ENCODE data around the gene SIRT3.
A peak's percentile ranks its signal among the peaks of the same experiment; 100 is the strongest.

SIRT3 gene

GRCh38 chr11:261624-262023 lies 25.5 kb upstream of the SIRT3 start:
- no peak for DNase-seq (ENCODE audit: low read depth in 1 of 2, low spot score in 1 of 2)
- H3K27me3 ChIP-seq (ENCODE audit: insufficient read depth, poor library complexity, severe bottlenecking), result no peaks in the 10 kb centered on the region
- no peak overlapping the region for H3K4me3 ChIP-seq (replicated peaks; ENCODE audit: insufficient read depth, low read length)
- TF ChIP-seq CTCF (IDR thresholded peaks at IDR 0.05; ENCODE audit: insufficient read depth, low read length) (no peak), SPI1 (IDR thresholded peaks at IDR 0.05; ENCODE audit: borderline replicate concordance, low read depth) (no peak), GABPA (IDR thresholded peaks at IDR 0.05; ENCODE audit: low read depth) (no peak), POLR2AphosphoS5 (IDR thresholded peaks at IDR 0.05; ENCODE audit: low read depth) (no peak)
- no peak overlapping the region for H3K27ac ChIP-seq (replicated peaks)

DNA sequence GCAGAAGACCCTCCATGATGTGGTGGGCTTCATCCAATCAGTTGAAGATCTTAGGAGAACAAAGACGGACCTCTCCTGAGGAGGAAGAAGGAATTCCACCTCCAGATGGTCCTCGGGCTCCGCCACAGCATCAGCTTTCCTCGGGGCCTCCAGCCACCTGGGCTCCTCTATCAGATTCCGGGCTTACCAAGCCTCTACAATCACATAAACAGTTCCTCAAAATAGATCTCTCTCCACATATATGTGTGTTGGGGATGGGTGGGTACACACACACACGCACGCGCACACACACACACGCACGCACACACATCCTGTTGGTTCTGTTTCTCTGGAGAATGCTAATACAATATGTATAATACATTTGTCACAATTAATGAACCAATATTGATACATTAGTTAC lies 23.3 kb upstream of the SIRT3 start:
- TF ChIP-seq POLR2AphosphoS5 (IDR thresholded peaks at IDR 0.05; ENCODE audit: low read depth) (no peak), CTCF (IDR thresholded peaks at IDR 0.05; ENCODE audit: insufficient read depth, low read length) (no peak), GABPA (IDR thresholded peaks at IDR 0.05; ENCODE audit: low read depth) (no peak), SPI1 (IDR thresholded peaks at IDR 0.05; ENCODE audit: borderline replicate concordance, low read depth) (peak; percentile 50; the same call in 1 of the 2 replicates)
- TF ChIP-seq, protein P1, sequence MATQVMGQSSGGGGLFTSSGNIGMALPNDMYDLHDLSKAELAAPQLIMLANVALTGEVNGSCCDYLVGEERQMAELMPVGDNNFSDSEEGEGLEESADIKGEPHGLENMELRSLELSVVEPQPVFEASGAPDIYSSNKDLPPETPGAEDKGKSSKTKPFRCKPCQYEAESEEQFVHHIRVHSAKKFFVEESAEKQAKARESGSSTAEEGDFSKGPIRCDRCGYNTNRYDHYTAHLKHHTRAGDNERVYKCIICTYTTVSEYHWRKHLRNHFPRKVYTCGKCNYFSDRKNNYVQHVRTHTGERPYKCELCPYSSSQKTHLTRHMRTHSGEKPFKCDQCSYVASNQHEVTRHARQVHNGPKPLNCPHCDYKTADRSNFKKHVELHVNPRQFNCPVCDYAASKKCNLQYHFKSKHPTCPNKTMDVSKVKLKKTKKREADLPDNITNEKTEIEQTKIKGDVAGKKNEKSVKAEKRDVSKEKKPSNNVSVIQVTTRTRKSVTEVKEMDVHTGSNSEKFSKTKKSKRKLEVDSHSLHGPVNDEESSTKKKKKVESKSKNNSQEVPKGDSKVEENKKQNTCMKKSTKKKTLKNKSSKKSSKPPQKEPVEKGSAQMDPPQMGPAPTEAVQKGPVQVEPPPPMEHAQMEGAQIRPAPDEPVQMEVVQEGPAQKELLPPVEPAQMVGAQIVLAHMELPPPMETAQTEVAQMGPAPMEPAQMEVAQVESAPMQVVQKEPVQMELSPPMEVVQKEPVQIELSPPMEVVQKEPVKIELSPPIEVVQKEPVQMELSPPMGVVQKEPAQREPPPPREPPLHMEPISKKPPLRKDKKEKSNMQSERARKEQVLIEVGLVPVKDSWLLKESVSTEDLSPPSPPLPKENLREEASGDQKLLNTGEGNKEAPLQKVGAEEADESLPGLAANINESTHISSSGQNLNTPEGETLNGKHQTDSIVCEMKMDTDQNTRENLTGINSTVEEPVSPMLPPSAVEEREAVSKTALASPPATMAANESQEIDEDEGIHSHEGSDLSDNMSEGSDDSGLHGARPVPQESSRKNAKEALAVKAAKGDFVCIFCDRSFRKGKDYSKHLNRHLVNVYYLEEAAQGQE (IDR thresholded peaks at IDR 0.05; ENCODE audit: insufficient replicate concordance, low read depth), result no peak
- Histone ChIP-seq H3K27ac (replicated peaks) (no peak overlapping the region), H3K4me3 (replicated peaks; ENCODE audit: insufficient read depth, low read length) (no peak overlapping the region), H3K27me3 (ENCODE audit: insufficient read depth, poor library complexity, severe bottlenecking) (no peaks in the 10 kb centered on the region)
- no peak for DNase-seq (ENCODE audit: low read depth in 1 of 2, low spot score in 1 of 2)

DNA sequence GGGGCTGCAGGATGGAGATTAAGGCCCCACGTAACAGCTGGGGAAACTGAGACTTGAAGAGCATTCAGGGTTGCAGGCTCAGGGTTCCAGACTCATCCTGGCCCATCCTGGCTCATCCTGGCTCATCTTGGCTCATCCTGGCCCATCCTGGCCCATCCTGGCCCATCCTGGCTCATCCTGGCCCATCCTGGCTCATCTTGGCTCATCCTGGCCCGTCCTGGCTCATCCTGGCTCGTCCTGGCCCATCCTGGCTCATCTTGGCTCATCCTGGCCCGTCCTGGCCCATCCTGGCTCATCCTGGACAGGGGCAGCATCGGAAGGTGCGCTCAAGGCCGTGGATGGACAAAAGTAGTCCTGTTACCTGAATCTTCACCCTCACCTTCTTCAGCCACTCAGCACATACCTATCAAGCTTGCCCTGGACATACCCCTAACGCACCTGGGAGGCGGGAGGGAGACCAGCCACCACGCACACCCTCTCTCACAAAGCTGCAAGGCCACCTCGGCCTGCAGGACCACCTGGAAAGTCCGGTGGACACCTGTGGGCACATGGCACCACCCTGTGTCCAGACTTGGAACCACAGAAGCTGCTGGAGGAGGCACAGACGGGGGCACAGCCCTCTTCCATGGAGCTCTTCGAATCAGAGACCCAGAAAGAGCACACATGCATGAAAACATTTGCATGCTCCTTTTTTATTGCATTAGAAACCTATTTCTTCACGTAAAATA lies 21.8 kb upstream of the SIRT3 start:
- Histone ChIP-seq H3K27me3 (ENCODE audit: insufficient read depth, poor library complexity, severe bottlenecking) (no peaks in the 10 kb centered on the region), H3K27ac (replicated peaks) (no peak overlapping the region), H3K4me3 (replicated peaks; ENCODE audit: insufficient read depth, low read length) (no peak overlapping the region)
- TF ChIP-seq SPI1 (IDR thresholded peaks at IDR 0.05; ENCODE audit: borderline replicate concordance, low read depth), result no peak
- no peak for TF ChIP-seq GABPA (IDR thresholded peaks at IDR 0.05; ENCODE audit: low read depth)
- TF ChIP-seq, protein P1 (IDR thresholded peaks at IDR 0.05; ENCODE audit: insufficient replicate concordance, low read depth), result no peak
- TF ChIP-seq CTCF (IDR thresholded peaks at IDR 0.05; ENCODE audit: insufficient read depth, low read length), result no peak
- no peak for TF ChIP-seq POLR2AphosphoS5 (IDR thresholded peaks at IDR 0.05; ENCODE audit: low read depth)
- no peak for DNase-seq (ENCODE audit: low read depth in 1 of 2, low spot score in 1 of 2)

All from HL-60 (cell line).